K562 treated with DMSO at 1 percent for 24 hours (cell line): ENCODE measurements around the gene DTX3L. TPM values are rescaled to one million over a fixed set of nuclear protein-coding genes. Genes with fewer than 3 reads are reported as not detected.

Experiments
- total RNA-seq: library from RNA; unstranded; fragments of 300-600 nt; gene quantifications from 2 replicates; pipeline ENCODE4 v1.2.3, GENCODE V29; 2022; ENCODE audit warnings: low read depth; ENCODE audit not compliant: insufficient read depth

The DTX3L gene
- 6.7 and 7.4 TPM in 2 replicates for total RNA-seq

DNA sequence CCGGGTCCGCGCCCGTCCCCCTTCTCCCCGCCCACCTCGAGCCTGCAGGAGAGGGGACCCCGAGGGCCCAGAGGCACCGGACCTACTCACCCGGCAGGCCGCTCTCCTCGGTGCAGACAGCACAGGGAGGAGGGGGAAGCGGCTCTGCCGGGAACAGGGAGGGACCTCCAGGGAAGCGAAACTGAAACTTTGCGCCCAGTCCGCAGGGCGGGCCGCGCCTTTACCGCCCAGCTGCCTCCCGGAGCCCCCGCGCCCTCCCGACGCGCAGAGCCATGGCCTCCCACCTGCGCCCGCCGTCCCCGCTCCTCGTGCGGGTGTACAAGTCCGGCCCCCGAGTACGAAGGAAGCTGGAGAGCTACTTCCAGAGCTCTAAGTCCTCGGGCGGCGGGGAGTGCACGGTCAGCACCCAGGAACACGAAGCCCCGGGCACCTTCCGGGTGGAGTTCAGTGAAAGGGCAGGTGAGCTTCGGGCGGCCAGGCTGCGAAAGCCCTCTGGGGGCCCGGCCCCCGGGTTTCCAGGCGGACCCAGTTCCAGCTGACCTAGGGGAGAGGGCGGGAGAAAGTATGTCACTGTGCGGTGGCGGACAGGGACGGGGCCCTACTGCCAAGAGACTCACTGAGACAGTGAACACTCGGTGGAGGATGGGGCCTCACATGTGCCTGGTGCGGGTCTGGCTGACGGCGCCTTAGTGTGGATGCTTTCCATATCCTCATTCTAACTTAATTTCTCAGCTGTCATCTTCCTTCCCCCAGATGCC is at the start of gene DTX3L, which contains the start of gene PARP9:
Gene DTX3L (plus strand): TSS at position 184 of the 758 bp plus-strand sequence. CDS start 89 bp downstream, at position 273.
Gene PARP9 (minus strand): TSS at position 146 of the 758 bp plus-strand sequence. CDS start 4,680 bp downstream, outside the sequence.

DNA sequence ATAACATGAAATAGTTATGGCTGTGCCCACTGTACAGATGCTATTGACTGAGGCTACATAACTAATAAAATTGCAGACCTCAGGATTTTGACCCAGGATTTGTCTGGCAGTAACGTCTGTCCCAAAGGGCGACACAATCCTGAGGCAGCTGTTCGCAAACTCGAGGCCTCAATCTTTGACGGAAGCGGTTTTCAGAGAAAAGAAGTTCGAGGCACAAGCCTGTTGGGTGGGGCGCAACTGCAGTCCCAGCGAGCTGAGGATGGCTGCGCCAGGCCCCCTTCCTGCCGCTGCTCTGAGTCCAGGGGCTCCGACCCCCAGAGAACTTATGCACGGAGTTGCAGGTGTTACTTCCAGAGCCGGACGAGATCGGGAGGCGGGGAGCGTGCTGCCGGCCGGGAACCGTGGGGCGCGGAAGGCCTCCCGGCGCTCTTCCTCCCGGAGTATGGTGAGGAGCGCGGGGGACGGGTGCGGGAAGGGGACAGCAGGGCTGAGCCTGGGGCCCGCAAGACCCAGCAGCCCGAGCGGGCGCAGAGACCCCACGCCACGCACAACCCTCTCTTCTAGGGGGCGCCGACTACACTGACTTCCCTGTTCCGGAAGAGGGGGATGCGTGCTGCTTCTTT is 13.4 kb downstream of the DTX3L start, which contains the start of gene PARP15:
Gene PARP15 (plus strand): TSS at position 242 of the 623 bp plus-strand sequence. CDS start 18 bp downstream, at position 260.

Other genes with a start within 250 kb of the DTX3L start
- gene CSTA, start 239.1 kb upstream of the DTX3L start, total RNA-seq, result 10.2 and 10.9 TPM in 2 replicates
- gene MIX23, start 181.1 kb upstream of the DTX3L start, total RNA-seq, result 17.5 and 19.8 TPM in 2 replicates
- gene FAM162A, start 180.2 kb upstream of the DTX3L start, total RNA-seq, result 9.8 and 12.6 TPM in 2 replicates
- 2.0 and 2.3 TPM in 2 replicates for gene WDR5B, start 148.3 kb upstream of the DTX3L start, total RNA-seq
- 11.4 and 17.1 TPM in 2 replicates for gene KPNA1, start 49.4 kb upstream of the DTX3L start, total RNA-seq
- gene PARP9, start within 50 bp of the DTX3L start, total RNA-seq, result 5.4 and 7.0 TPM in 2 replicates
- gene PARP15, start 13.3 kb downstream of the DTX3L start, total RNA-seq, result 0.20 TPM in 1 of 2 replicates, not detected in the other
- 15.9 and 18.1 TPM in 2 replicates for gene PARP14, start 116.5 kb downstream of the DTX3L start, total RNA-seq
- gene HSPBAP1, start 229.5 kb downstream of the DTX3L start, total RNA-seq, result 2.2 and 3.5 TPM in 2 replicates
- gene SLC49A4, start 230.7 kb downstream of the DTX3L start, total RNA-seq, result 1.1 and 1.9 TPM in 2 replicates